Lower lobe of right lung (tissue), 2 donors: ENCODE results near the gene FTCDNL1. TPM values are rescaled to one million over a fixed set of nuclear protein-coding genes. Genes with fewer than 3 reads are reported as not detected.
A peak's percentile ranks its signal among the peaks of the same experiment; 100 is the strongest.

Experiments
- ATAC-seq, 2 donors: fragments of 200-7000 bp; cut with Tn5 transposase; one replicate each; pipeline ENCODE4 v1.9.1; 2020 to 2022; ENCODE audit warnings: mild to moderate bottlenecking in 2 of 2, moderate library complexity in 2 of 2
- DNase-seq: peaks from one replicate; pipeline ENCODE4 v3.0.0-alpha.2; 2020
- H3K27ac ChIP-seq: fragments of 200-600 bp; one replicate; pipeline ENCODE4 v1.8.0; 2022
- H3K27me3 ChIP-seq: fragments of 200-600 bp; one replicate; pipeline ENCODE4 v1.8.0; 2022; ENCODE audit warnings: low read depth
- H3K36me3 ChIP-seq: fragments of 200-600 bp; one replicate; pipeline ENCODE4 v1.8.0; 2022; ENCODE audit warnings: mild to moderate bottlenecking
- H3K4me1 ChIP-seq: fragments of 200-600 bp; one replicate; pipeline ENCODE4 v1.8.0; 2022
- H3K4me3 ChIP-seq: fragments of 200-600 bp; one replicate; pipeline ENCODE4 v1.8.0; 2022; ENCODE audit warnings: mild to moderate bottlenecking
- H3K9me3 ChIP-seq: fragments of 200-600 bp; one replicate; pipeline ENCODE4 v1.8.0; 2022
- intact Hi-C: fragments of 100-400 bp; cut with DNase I; formaldehyde crosslinking; loops from one replicate; pipeline ENCODE4 v1.11.0; 2022
- total RNA-seq: library from RNA; stranded (reverse); fragmentation: NEBNext Ultra II Directional; extraction: Animal tissue kit (Norgen Biotek cat#: 25700); gene quantifications from one replicate; pipeline ENCODE4 v1.2.1, GENCODE V29; 2021
- TF ChIP-seq, protein P1 (sequence below): fragments of 200-600 bp; IDR thresholded peaks from one replicate; pipeline ENCODE4 v1.8.0; 2022; ENCODE audit warnings: antibody characterized with exemption, mild to moderate bottlenecking
- donor health status: DM: no; HTN: yes; CAD: no; lungs with severe emphysema.

The FTCDNL1 gene
- total RNA-seq, 1 donor from 2014 or later, result 3.7 TPM

DNA sequence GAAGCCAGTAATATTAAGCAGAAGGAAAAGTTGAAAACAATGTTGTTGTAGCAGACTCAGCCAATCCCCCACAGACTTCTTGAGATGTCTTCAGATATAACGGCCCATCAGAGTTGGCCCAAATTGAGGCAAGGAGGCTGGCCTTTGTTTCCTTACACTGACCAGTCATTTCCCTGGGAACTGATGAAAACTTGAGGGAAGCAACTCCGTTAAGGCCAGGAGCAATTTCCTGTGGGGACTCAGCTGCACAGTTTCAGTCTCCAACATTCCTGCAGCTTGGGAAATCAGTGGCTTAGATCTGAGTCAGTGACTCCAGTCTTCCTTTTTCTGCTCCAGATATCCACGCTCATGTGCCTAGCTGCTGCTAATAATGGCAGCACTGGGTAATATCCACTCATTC lies 75.7 kb downstream of the FTCDNL1 start:
- Histone ChIP-seq H3K9me3 (no peaks in the 10 kb centered on the region), H3K4me3 (no peak overlapping the region), H3K36me3 (no peaks in the 10 kb centered on the region), H3K27ac (no peak overlapping the region), H3K27me3 (no peaks in the 10 kb centered on the region), H3K4me1 (no peaks in the 10 kb centered on the region)
- intact Hi-C loops, result no loop called here
- ATAC-seq, result no peak
- TF ChIP-seq, protein P1, sequence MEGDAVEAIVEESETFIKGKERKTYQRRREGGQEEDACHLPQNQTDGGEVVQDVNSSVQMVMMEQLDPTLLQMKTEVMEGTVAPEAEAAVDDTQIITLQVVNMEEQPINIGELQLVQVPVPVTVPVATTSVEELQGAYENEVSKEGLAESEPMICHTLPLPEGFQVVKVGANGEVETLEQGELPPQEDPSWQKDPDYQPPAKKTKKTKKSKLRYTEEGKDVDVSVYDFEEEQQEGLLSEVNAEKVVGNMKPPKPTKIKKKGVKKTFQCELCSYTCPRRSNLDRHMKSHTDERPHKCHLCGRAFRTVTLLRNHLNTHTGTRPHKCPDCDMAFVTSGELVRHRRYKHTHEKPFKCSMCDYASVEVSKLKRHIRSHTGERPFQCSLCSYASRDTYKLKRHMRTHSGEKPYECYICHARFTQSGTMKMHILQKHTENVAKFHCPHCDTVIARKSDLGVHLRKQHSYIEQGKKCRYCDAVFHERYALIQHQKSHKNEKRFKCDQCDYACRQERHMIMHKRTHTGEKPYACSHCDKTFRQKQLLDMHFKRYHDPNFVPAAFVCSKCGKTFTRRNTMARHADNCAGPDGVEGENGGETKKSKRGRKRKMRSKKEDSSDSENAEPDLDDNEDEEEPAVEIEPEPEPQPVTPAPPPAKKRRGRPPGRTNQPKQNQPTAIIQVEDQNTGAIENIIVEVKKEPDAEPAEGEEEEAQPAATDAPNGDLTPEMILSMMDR, result no peak
- no peak for DNase-seq

DNA sequence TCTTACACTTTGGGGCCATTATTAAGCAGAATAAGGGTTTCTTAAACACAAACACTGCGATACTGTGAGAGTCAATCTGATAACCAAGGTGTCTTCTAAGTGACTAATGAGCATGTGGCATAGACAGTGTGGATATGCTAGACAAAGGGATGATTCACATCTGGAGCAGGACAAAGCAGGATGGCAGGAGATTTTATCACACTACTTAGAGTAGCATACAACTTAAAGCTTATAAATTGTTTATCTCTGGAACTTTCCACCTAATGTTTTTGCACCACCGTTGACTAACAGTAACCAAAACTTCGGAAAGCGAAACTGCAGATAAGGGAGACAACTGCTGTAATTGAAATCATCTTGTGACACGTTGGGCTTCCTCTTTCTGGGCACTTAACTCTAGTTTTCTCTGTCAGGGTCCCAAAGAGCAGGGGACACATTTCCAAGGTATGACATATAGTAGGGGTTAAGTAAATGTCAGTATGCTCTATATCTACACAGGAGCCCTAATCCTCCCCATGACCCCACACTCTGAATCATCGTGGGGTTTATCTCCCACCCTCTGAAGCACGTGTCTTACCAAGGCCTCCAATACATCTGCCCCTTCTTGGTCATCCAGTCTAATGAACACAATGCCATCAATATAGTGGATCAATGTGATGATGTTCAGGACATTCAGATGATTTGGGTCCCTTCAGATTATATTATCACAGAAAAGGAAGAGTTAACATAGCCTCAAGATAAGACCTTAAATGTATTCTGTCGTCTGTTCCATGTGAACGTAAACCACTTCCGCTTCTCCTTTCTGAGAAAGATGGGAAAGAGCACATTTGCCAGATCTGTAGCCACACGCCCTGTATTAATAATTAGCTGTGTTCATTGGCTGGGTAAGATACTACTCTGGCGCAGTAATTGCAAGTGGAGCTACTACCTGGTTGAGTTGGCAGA lies 78.7 kb downstream of the FTCDNL1 start:
- Histone ChIP-seq H3K36me3 (no peaks in the 10 kb centered on the region), H3K9me3 (no peaks in the 10 kb centered on the region), H3K4me1 (no peaks in the 10 kb centered on the region), H3K27ac (peak overlapping the region; percentile 36), H3K27me3 (no peaks in the 10 kb centered on the region), H3K4me3 (no peak overlapping the region)
- intact Hi-C loops, result no loop called here
- ATAC-seq, result peak; percentile 24 to 53
- TF ChIP-seq, protein P1, result no peak
- no peak for DNase-seq

DNA sequence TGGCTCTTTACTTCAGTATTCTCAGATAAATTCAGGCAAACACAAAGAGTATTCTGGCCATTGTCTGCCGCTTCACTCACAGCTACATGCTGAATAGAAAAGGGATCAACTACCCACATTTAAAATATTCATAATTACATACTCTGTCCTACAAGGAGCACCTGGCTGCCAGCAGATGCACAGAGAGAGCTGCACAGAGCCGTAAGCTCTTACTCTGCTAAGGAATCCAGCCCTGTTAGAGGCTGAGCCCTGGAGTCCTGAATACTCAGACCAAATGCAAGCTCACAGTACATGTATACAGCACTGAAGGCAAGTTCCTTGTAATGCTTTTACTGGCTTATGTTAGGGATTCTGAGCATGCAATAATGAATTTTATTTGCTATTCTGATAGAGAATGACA lies 80.3 kb downstream of the FTCDNL1 start:
- no peak for DNase-seq
- Histone ChIP-seq H3K9me3 (no peaks in the 10 kb centered on the region), H3K4me1 (no peaks in the 10 kb centered on the region), H3K36me3 (no peaks in the 10 kb centered on the region), H3K27me3 (no peaks in the 10 kb centered on the region), H3K27ac (no peak overlapping the region), H3K4me3 (no peak overlapping the region)
- ATAC-seq, result no peak
- intact Hi-C loops, result no loop called here
- TF ChIP-seq, protein P1, result no peak

DNA sequence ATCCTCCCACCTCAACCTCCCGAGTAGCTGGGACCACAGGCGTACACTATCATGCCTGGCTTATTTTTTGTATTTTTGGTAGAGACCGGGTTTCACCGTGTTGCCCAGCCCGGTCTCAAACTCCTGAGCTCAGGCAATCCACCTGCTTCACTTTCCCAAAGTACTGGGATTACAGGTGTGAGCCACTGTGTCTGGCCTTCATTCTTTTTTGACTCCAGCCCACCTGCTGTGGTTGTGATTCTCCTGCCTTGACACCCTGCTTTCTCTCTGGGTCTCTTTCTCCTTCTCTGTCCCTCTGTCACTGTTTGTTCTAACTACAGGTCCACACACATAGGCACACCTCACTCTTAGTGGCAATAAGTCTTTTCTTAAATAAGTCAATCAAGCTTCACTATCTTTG lies 85.3 kb downstream of the FTCDNL1 start:
- intact Hi-C loops, result no loop called here
- Histone ChIP-seq H3K27ac (no peak overlapping the region), H3K4me1 (no peaks in the 10 kb centered on the region), H3K9me3 (no peaks in the 10 kb centered on the region), H3K27me3 (no peaks in the 10 kb centered on the region), H3K4me3 (no peak overlapping the region), H3K36me3 (no peaks in the 10 kb centered on the region)
- DNase-seq (no peak), ATAC-seq (no peak)
- TF ChIP-seq, protein P1, result no peak

DNA sequence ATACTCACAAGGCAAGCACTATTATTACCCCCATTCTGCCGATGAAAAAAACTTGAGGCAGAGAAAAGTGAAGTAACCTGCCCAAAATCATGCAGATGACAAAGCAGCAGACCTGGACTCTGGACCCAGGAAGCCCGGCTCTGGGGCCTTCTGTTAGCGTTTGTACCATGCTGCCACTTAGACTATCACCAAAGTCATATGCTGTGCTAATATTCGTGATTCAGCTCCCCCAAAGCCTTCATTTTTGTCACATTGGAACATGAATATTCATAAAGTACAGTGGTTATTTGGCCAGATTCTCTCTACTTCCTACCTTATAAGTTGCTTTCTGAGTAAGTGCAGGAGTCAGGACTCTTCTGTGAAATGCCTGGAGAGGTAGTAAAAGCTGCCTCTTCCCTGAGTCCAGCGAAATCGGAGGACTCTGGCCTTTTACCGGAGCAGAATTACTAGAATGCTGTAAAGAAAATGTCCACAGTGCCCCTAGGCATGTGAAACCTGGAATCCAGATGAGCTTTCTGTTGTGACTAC lies 86.7 kb downstream of the FTCDNL1 start:
- H3K27ac ChIP-seq, result no peak overlapping the region
- intact Hi-C loops, result no loop called here
- H3K27me3 ChIP-seq, result no peaks in the 10 kb centered on the region
- H3K36me3 ChIP-seq, result no peaks in the 10 kb centered on the region
- DNase-seq (no peak), ATAC-seq (no peak)
- no peak overlapping the region for H3K4me3 ChIP-seq
- H3K9me3 ChIP-seq, result no peaks in the 10 kb centered on the region
- TF ChIP-seq, protein P1, result no peak
- H3K4me1 ChIP-seq, result no peaks in the 10 kb centered on the region
